22Rv1 (cell line): Measurements from ENCODE around the gene DNAH9.

Experiments used
- H3K27ac ChIP-seq: fragments of 450-650 bp; 2 replicates; pipeline ENCODE4 v1.5.1; 2017
- ZFX ChIP-seq: fragments of 450-650 bp; IDR thresholded peaks from 2 replicates; pipeline ENCODE4 v1.6.1; 2017; ENCODE audit warnings: antibody characterized with exemption, borderline replicate concordance
- TF ChIP-seq, protein P1 (sequence below): fragments of 450-650 bp; IDR thresholded peaks from 2 replicates; pipeline ENCODE4 v1.5.1; 2017; ENCODE audit warnings: mild to moderate bottlenecking

DNAH9 gene

GRCh38 chr17:11671126-11671525 lies 72.9 kb downstream of the DNAH9 start:
- no peak overlapping the region for H3K27ac ChIP-seq
- TF ChIP-seq, protein P1, sequence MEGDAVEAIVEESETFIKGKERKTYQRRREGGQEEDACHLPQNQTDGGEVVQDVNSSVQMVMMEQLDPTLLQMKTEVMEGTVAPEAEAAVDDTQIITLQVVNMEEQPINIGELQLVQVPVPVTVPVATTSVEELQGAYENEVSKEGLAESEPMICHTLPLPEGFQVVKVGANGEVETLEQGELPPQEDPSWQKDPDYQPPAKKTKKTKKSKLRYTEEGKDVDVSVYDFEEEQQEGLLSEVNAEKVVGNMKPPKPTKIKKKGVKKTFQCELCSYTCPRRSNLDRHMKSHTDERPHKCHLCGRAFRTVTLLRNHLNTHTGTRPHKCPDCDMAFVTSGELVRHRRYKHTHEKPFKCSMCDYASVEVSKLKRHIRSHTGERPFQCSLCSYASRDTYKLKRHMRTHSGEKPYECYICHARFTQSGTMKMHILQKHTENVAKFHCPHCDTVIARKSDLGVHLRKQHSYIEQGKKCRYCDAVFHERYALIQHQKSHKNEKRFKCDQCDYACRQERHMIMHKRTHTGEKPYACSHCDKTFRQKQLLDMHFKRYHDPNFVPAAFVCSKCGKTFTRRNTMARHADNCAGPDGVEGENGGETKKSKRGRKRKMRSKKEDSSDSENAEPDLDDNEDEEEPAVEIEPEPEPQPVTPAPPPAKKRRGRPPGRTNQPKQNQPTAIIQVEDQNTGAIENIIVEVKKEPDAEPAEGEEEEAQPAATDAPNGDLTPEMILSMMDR, result no peak
- TF ChIP-seq ZFX, result no peak

- H3K27ac ChIP-seq, result no peak overlapping the region
- TF ChIP-seq ZFX, result no peak
- TF ChIP-seq, protein P1, result no peak
Observed at GRCh38 chr17:11682646-11683045, 84.4 kb downstream of the DNAH9 start.

DNA sequence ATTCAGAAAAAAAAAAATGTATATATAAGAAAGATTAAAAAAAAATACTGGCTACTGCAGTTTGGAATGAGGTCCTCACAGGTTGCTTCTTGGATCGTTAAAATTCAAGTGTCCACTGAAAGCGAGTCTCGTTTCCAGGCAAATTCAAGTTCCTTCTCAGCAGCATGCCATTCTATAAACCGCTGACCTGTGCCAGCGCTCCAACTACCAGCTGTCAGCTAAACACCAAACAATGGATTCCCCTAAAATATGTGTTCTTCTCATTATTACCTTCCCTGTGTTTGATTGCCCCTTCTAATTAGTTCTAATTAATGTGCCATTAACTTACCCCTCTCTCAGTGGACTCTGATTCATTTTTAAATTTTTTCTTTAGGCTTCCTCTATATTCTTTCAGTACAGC lies 92.4 kb downstream of the DNAH9 start:
- TF ChIP-seq ZFX, result no peak
- TF ChIP-seq, protein P1, result no peak

GRCh38 chr17:11692688-11693087 lies 94.4 kb downstream of the DNAH9 start:
- TF ChIP-seq ZFX, result no peak
- TF ChIP-seq, protein P1, result no peak
- H3K27ac ChIP-seq, result no peak overlapping the region

More for the DNA sequence above, 92.4 kb downstream of the DNAH9 start:
- H3K27ac ChIP-seq, result no peak overlapping the region

GRCh38 chr17:11693284-11693683 lies 95.0 kb downstream of the DNAH9 start:
- no peak for TF ChIP-seq ZFX
- TF ChIP-seq, protein P1, result no peak
- no peak overlapping the region for H3K27ac ChIP-seq

- no peak for TF ChIP-seq ZFX
- TF ChIP-seq, protein P1, result no peak
- H3K27ac ChIP-seq, result no peak overlapping the region
Observed at GRCh38 chr17:11700668-11701067, 102.4 kb downstream of the DNAH9 start.

DNA sequence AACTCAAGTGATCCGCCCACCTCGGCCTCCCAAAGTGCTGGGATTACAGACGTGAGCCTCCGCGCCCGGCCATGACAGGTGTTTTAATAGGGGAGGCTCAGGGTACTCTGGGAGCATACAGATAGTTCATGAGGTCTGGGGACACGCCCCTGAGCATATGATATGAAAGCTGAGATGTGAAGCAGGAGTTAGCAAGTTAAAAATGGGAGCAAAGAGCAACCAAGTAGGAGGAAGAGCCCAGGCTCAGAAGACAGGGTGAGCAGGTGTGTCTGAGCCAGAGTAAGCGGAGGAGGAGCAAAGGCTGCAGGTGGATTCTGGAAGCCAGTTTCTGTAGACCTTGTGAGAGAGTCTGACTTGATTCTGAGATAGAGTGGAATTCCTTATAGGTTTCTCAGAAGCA lies 103.6 kb downstream of the DNAH9 start:
- TF ChIP-seq, protein P1, result no peak
- no peak overlapping the region for H3K27ac ChIP-seq
